ENCODE measurements around the gene TRANK1.

TRANK1 gene

GRCh38 chr3:36837089-36837488 lies 107.8 kb downstream of the TRANK1 start:
- DNase-seq = no peak

- DNase-seq = no peak
Measured at GRCh38 chr3:36833160-36833814, 111.6 kb downstream of the TRANK1 start.

GRCh38 chr3:36832406-36832805 lies 112.4 kb downstream of the TRANK1 start:
- DNase-seq = no peak

- DNase-seq = no peak
Measured at GRCh38 chr3:36827133-36827532, 117.7 kb downstream of the TRANK1 start.

- DNase-seq = no peak
Measured at GRCh38 chr3:36826240-36826639, 118.6 kb downstream of the TRANK1 start.

GRCh38 chr3:36824443-36824842 lies 120.4 kb downstream of the TRANK1 start:
- DNase-seq = no peak

GRCh38 chr3:36823806-36824205 lies 121.0 kb downstream of the TRANK1 start:
- no peak for DNase-seq

GRCh38 chr3:36820083-36820482 lies 124.8 kb downstream of the TRANK1 start:
- DNase-seq = no peak

- no peak for DNase-seq
Measured at GRCh38 chr3:36817806-36818533, 126.9 kb downstream of the TRANK1 start.

- DNase-seq = no peak
Measured at GRCh38 chr3:36815375-36815774, 129.5 kb downstream of the TRANK1 start.

- DNase-seq = no peak
Measured at GRCh38 chr3:36814776-36815175, 130.1 kb downstream of the TRANK1 start.

- DNase-seq = no peak
Measured at GRCh38 chr3:36814066-36814717, 130.7 kb downstream of the TRANK1 start.

- no peak for DNase-seq
Measured at GRCh38 chr3:36813305-36813704, 131.5 kb downstream of the TRANK1 start.

GRCh38 chr3:36812240-36812639 lies 132.6 kb downstream of the TRANK1 start:
- DNase-seq = no peak

GRCh38 chr3:36811768-36812167 lies 133.1 kb downstream of the TRANK1 start:
- DNase-seq = no peak

- no peak for DNase-seq
Measured at GRCh38 chr3:36804295-36805055, 140.4 kb downstream of the TRANK1 start.

- DNase-seq = no peak
Measured at GRCh38 chr3:36803091-36803791, 141.6 kb downstream of the TRANK1 start.

- DNase-seq = no peak
Measured at GRCh38 chr3:36800533-36801116, 144.2 kb downstream of the TRANK1 start.

- no peak for DNase-seq
Measured at GRCh38 chr3:36796881-36797280, 148.0 kb downstream of the TRANK1 start.

GRCh38 chr3:36796161-36796560 lies 148.7 kb downstream of the TRANK1 start:
- DNase-seq = no peak

- no peak for DNase-seq
Measured at GRCh38 chr3:36795622-36796021, 149.2 kb downstream of the TRANK1 start.

GRCh38 chr3:36792342-36792741 lies 152.5 kb downstream of the TRANK1 start:
- peak; percentile 16 for DNase-seq
